Breast epithelium (tissue), 4 donors: ENCODE results near the gene SFXN5. TPM values are rescaled to one million over a fixed set of nuclear protein-coding genes. Genes with fewer than 3 reads are reported as not detected.

ENCODE experiments used
- DNase-seq, 2 donors: peaks; one replicate each; pipeline ENCODE4 v3.0.0-alpha.2; 2019; ENCODE audit warnings: low spot score in 2 of 2
- H3K27ac ChIP-seq, 2 donors: fragments of 200-600 bp; sonication (generic) in 1 of 2; one replicate each; pipeline ENCODE4 v1.5.1; 2016 to 2019; ENCODE audit warnings: mild to moderate bottlenecking in 1 of 2
- H3K27me3 ChIP-seq, 2 donors: fragments of 200-600 bp; sonication (generic) in 1 of 2; one replicate each; pipeline versions ENCODE4 v1.5.1 to v1.6.0; 2017 to 2019; ENCODE audit warnings: control low read depth in 1 of 2, mild to moderate bottlenecking in 1 of 2
- H3K36me3 ChIP-seq: fragments of 200-600 bp; one replicate; pipeline ENCODE4 v1.5.1; 2019
- H3K4me1 ChIP-seq, 2 donors: fragments of 200-600 bp; sonication (generic); one replicate each; pipeline ENCODE4 v1.5.1; 2016 to 2019; ENCODE audit warnings: control low read depth in 1 of 2
- H3K4me3 ChIP-seq, 3 donors: fragments of 200-600 bp; sonication (generic); 1 replicate in 2 of 3; 2 replicates in 1 of 3; pipeline ENCODE4 v1.5.1; 2016 to 2019; ENCODE audit warnings: mild to moderate bottlenecking in 3 of 3, moderate library complexity in 2 of 3
- H3K9me3 ChIP-seq, 2 donors: fragments of 200-600 bp; sonication (generic) in 1 of 2; one replicate each; pipeline ENCODE4 v1.5.1; 2016 to 2019; ENCODE audit warnings: control low read depth in 1 of 2
- CTCF ChIP-seq, 3 donors: fragments of 450-650 bp; IDR thresholded peaks; one replicate each; pipeline ENCODE4 v1.5.1; 2016 to 2017; ENCODE audit warnings: antibody characterized with exemption in 3 of 3, mild to moderate bottlenecking in 3 of 3, moderate library complexity in 3 of 3
- POLR2A ChIP-seq: fragments of 450-650 bp; IDR thresholded peaks from one replicate; pipeline ENCODE4 v1.6.1; 2016; ENCODE audit warnings: antibody characterized with exemption, mild to moderate bottlenecking, moderate library complexity
- POLR2AphosphoS5 ChIP-seq, 3 donors: sonication (generic); formaldehyde crosslinking; IDR thresholded peaks; one replicate each; pipeline ENCODE4 v1.6.1; 2017; ENCODE audit warnings: antibody characterized with exemption in 3 of 3
- intact Hi-C: fragments of 100-400 bp; cut with DNase I; formaldehyde crosslinking; loops from one replicate; pipeline ENCODE4 v1.15.1; 2023; ENCODE audit warnings: low total_unique reads
- total RNA-seq, 3 donors: library from RNA; depleted of rRNA; stranded (reverse); fragments of >200 nt; gene quantifications; one replicate each; pipeline ENCODE4 v1.1.0, GENCODE V29; 2016

The SFXN5 gene
- total RNA-seq, 3 donors from 2014 or later = 6.7 to 19.6 (median 12.8) TPM

GRCh38 chr2:72934683-72935610 is 136.6 kb downstream of the SFXN5 start:
- no peaks in the 10 kb centered on the region for H3K4me1 ChIP-seq

GRCh38 chr2:72933646-72934151 is 137.8 kb downstream of the SFXN5 start:
- Histone ChIP-seq H3K27me3 (peaks cover 0 to 16% of the 10 kb centered on the region in 2 donors), H3K9me3 (no peaks in the 10 kb centered on the region), H3K4me3 (no peak overlapping the region), H3K4me1 (no peaks in the 10 kb centered on the region), H3K36me3 (no peaks in the 10 kb centered on the region), H3K27ac (no peak overlapping the region)
- TF ChIP-seq CTCF (IDR thresholded peaks at IDR 0.05) (no peak), POLR2AphosphoS5 (IDR thresholded peaks at IDR 0.05) (no peak), POLR2A (no peak)
- intact Hi-C loops = no loop called here
- no peak for DNase-seq

More at GRCh38 chr2:72934683-72935610, 136.6 kb downstream of the SFXN5 start:
- Histone ChIP-seq H3K9me3 (no peaks in the 10 kb centered on the region), H3K27me3 (peaks cover 0 to 7% of the 10 kb centered on the region in 2 donors), H3K36me3 (no peaks in the 10 kb centered on the region), H3K4me3 (no peak overlapping the region), H3K27ac (no peak overlapping the region)
- no peak for TF ChIP-seq POLR2A
- no peak for TF ChIP-seq POLR2AphosphoS5 (IDR thresholded peaks at IDR 0.05)
- intact Hi-C loops = no loop called here
- no peak for DNase-seq

GRCh38 chr2:72933207-72933606 is 138.3 kb downstream of the SFXN5 start:
- peaks cover 0 to 21% of the 10 kb centered on the region in 2 donors for H3K27me3 ChIP-seq
- H3K36me3 ChIP-seq = no peaks in the 10 kb centered on the region
- DNase-seq = no peak
- H3K27ac ChIP-seq = no peak overlapping the region
- TF ChIP-seq CTCF (IDR thresholded peaks at IDR 0.05) = no peak
- no peak for TF ChIP-seq POLR2AphosphoS5 (IDR thresholded peaks at IDR 0.05)
- TF ChIP-seq POLR2A = no peak
- intact Hi-C loops = no loop called here
- H3K4me3 ChIP-seq = no peak overlapping the region
- H3K9me3 ChIP-seq = no peaks in the 10 kb centered on the region
- H3K4me1 ChIP-seq = no peaks in the 10 kb centered on the region

GRCh38 chr2:72932805-72933204 is 138.7 kb downstream of the SFXN5 start:
- no peaks in the 10 kb centered on the region for H3K36me3 ChIP-seq
- intact Hi-C loops = no loop called here
- no peaks in the 10 kb centered on the region for H3K9me3 ChIP-seq
- H3K27me3 ChIP-seq = peaks cover 0 to 25% of the 10 kb centered on the region in 2 donors
- no peak overlapping the region for H3K4me3 ChIP-seq
- no peak for TF ChIP-seq CTCF (IDR thresholded peaks at IDR 0.05)
- no peak for TF ChIP-seq POLR2AphosphoS5 (IDR thresholded peaks at IDR 0.05)
- DNase-seq = no peak
- no peak overlapping the region for H3K27ac ChIP-seq
- H3K4me1 ChIP-seq = no peaks in the 10 kb centered on the region

- no peak overlapping the region for H3K4me3 ChIP-seq
- H3K4me1 ChIP-seq = no peaks in the 10 kb centered on the region
- DNase-seq = no peak
- H3K27ac ChIP-seq = no peak overlapping the region
- H3K9me3 ChIP-seq = no peaks in the 10 kb centered on the region
- no peaks in the 10 kb centered on the region for H3K36me3 ChIP-seq
- H3K27me3 ChIP-seq = peaks cover 0 to 31% of the 10 kb centered on the region in 2 donors
- intact Hi-C loops = no loop called here
- TF ChIP-seq CTCF (IDR thresholded peaks at IDR 0.05) (no peak), POLR2AphosphoS5 (IDR thresholded peaks at IDR 0.05) (no peak), POLR2A (no peak)
These were observed 139.3 kb downstream of the SFXN5 start for GRCh38 chr2:72932045-72932740.
